Esophagus muscularis mucosa (tissue), 4 donors: ENCODE measurements around the gene TUBE1. TPM values are rescaled to one million over a fixed set of nuclear protein-coding genes. Genes with fewer than 3 reads are reported as not detected.

Source experiments
- DNase-seq: peaks from one replicate; pipeline ENCODE4 v3.0.0-alpha.2; 2017; ENCODE audit errors: extremely low spot score
- H3K27ac ChIP-seq, 4 donors: fragments of 200-600 bp; sonication (generic); replicated peaks in 1 of 4; 1 replicate in 3 of 4; 2 replicates in 1 of 4; pipeline ENCODE4 v1.5.1; 2016 to 2019; ENCODE audit warnings: mild to moderate bottlenecking in 1 of 4
- H3K27me3 ChIP-seq, 4 donors: fragments of 200-600 bp; sonication (generic); one replicate each; pipeline versions ENCODE4 v1.5.1 to v1.6.0; 2016 to 2019
- H3K36me3 ChIP-seq, 4 donors: fragments of 200-600 bp; sonication (generic); one replicate each; pipeline ENCODE4 v1.5.1; 2016 to 2019
- H3K4me1 ChIP-seq, 4 donors: fragments of 200-600 bp; sonication (generic); one replicate each; pipeline ENCODE4 v1.5.1; 2016 to 2019
- H3K4me3 ChIP-seq, 4 donors: fragments of 200-600 bp; sonication (generic); 1 replicate in 2 of 4; 2 replicates in 2 of 4; pipeline ENCODE4 v1.5.1; 2016 to 2019; ENCODE audit warnings: mild to moderate bottlenecking in 4 of 4, moderate library complexity in 1 of 4
- H3K9me3 ChIP-seq, 4 donors: fragments of 200-600 bp; sonication (generic); 1 replicate in 3 of 4; 2 replicates in 1 of 4; pipeline ENCODE4 v1.5.1; 2016 to 2019
- EP300 ChIP-seq: sonication (generic); formaldehyde crosslinking; IDR thresholded peaks from one replicate; pipeline ENCODE4 v1.6.1; 2017; ENCODE audit warnings: antibody characterized with exemption
- POLR2A ChIP-seq: fragments of 450-650 bp; IDR thresholded peaks from one replicate; pipeline ENCODE4 v1.6.1; 2017; ENCODE audit warnings: antibody characterized with exemption, moderate library complexity, mild to moderate bottlenecking, low read depth
- POLR2AphosphoS5 ChIP-seq, 2 donors: sonication (generic); formaldehyde crosslinking; IDR thresholded peaks; one replicate each; pipeline ENCODE4 v1.6.1; 2017; ENCODE audit warnings: antibody characterized with exemption in 2 of 2
- WGBS: methylation state at CpG from one replicate; pipeline ENCODE4 v1.1.5; 2018; 5-methylcytosine and 5-hydroxymethylcytosine counted together
- intact Hi-C: fragments of 100-400 bp; cut with DNase I; formaldehyde crosslinking; loops from one replicate; pipeline ENCODE4 v1.15.1; 2023
- total RNA-seq, 4 donors: library from RNA; depleted of rRNA; stranded (reverse); fragments of >200 nt; gene quantifications; one replicate each; pipeline versions ENCODE4 v1.1.0 to v1.2.1, GENCODE V29; 2016
- TF ChIP-seq, protein P1 (sequence below), 3 experiments: fragments of 200-600 bp in 2 of 3; fragments of 450-650 bp in 1 of 3; sonication (generic) in 2 of 3; IDR thresholded peaks; one replicate each; pipeline ENCODE4 v1.5.1; 2017 to 2019; ENCODE audit warnings: antibody characterized with exemption in 3 of 3, mild to moderate bottlenecking in 2 of 3, moderate library complexity in 1 of 3

The TUBE1 gene
- total RNA-seq, 4 donors from 2014 or later, result 15.6 to 35.3 (median 20.3) TPM

DNA sequence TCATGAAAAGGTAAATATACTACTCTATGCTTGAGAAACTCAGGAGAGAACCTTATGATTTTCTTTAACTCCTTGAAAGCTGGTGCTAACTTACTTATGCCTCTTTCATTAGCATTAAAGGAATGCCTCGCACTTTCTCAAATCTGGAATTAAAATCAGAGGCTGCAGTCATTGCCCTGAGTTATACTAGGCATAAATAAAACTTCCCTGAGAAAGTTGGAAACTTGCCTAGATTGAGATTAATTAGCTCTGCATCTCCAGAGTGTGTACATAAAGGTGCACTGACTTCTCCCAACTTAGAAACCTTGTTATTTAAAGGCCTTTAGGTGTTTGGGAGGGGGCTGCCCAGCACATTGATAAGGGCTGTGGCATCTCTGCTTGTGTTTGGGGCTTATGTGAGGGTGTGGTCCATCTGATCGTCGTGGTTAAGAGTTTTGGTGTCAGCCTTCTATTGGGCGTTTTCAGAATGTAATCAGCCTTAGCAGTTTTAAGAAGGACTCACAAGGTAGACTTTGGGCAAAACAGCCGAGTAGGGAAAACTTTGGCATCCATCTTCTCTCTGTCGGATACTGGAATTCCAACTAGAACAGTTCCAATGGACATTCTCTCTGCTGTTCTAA, 65.5 kb downstream of the TUBE1 start:
- Histone ChIP-seq H3K9me3 (peaks cover 0 to 4% (median 0%) of the 10 kb centered on the region in 4 donors), H3K4me3 (no peak overlapping the region), H3K27ac (no peak overlapping the region), H3K36me3 (no peaks in the 10 kb centered on the region), H3K27me3 (no peaks in the 10 kb centered on the region), H3K4me1 (peaks cover 14 to 34% (median 32%) of the 10 kb centered on the region in 4 donors)
- WGBS, result 66% methylated on average over 6 of the region's 6 CpGs
- no peak for TF ChIP-seq POLR2A
- no peak for TF ChIP-seq EP300
- no peak for TF ChIP-seq POLR2AphosphoS5 (IDR thresholded peaks at IDR 0.05)
- TF ChIP-seq, protein P1, sequence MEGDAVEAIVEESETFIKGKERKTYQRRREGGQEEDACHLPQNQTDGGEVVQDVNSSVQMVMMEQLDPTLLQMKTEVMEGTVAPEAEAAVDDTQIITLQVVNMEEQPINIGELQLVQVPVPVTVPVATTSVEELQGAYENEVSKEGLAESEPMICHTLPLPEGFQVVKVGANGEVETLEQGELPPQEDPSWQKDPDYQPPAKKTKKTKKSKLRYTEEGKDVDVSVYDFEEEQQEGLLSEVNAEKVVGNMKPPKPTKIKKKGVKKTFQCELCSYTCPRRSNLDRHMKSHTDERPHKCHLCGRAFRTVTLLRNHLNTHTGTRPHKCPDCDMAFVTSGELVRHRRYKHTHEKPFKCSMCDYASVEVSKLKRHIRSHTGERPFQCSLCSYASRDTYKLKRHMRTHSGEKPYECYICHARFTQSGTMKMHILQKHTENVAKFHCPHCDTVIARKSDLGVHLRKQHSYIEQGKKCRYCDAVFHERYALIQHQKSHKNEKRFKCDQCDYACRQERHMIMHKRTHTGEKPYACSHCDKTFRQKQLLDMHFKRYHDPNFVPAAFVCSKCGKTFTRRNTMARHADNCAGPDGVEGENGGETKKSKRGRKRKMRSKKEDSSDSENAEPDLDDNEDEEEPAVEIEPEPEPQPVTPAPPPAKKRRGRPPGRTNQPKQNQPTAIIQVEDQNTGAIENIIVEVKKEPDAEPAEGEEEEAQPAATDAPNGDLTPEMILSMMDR (IDR thresholded peaks at IDR 0.05), result no peak
- DNase-seq, result no peak
- intact Hi-C loops, result no loop called here

Other genes starting within 250 kb of the TUBE1 start
- gene FYN, start 214.0 kb downstream of the TUBE1 start, total RNA-seq, result 10 to 100 TPM; 37.8 to 65.8 (median 53.8) TPM
- not detected for gene CCN6, start 33.4 kb downstream of the TUBE1 start, total RNA-seq
- gene FAM229B, start 109 bp upstream of the TUBE1 start, total RNA-seq, result 10 to 100 TPM; 10.6 to 23.3 (median 14.1) TPM
- gene LAMA4, start 167.1 kb upstream of the TUBE1 start, total RNA-seq, result 100 to 1,000 TPM; 261 to 336 (median 303) TPM